Activated naive CD4-positive, alpha-beta T cell treated with anti-CD3 and anti-CD28 coated beads for 36 hours (primary cell): ENCODE results near the gene CCDC186. TPM values are rescaled to one million over a fixed set of nuclear protein-coding genes. Genes with fewer than 3 reads are reported as not detected.

Experiments
- CTCF ChIA-PET: fragments of 350-600 bp; sonication (Branson Sonifier 250); formaldehyde crosslinking; loops from one replicate; lab custom pipeline; 2021; ENCODE audit warnings: antibody characterized with exemption; lab: Charles Lee
- DNase-seq: peaks from one replicate; pipeline ENCODE4 v3.0.0-alpha.2; 2020
- H3K27ac Mint-ChIP-seq: one replicate; pipeline ENCODE4 v1.8.0; 2021; ENCODE audit warnings: mild to moderate bottlenecking, mixed read lengths
- H3K27me3 Mint-ChIP-seq: one replicate; pipeline ENCODE4 v1.8.0; 2021; ENCODE audit warnings: low read depth, mixed read lengths
- H3K36me3 Mint-ChIP-seq: one replicate; pipeline ENCODE4 v1.8.0; 2021; ENCODE audit warnings: low read depth, mixed read lengths
- H3K4me1 Mint-ChIP-seq: one replicate; pipeline ENCODE4 v1.8.0; 2021; ENCODE audit warnings: low read depth, mixed read lengths
- H3K4me3 Mint-ChIP-seq: one replicate; pipeline ENCODE4 v1.8.0; 2021; ENCODE audit warnings: mild to moderate bottlenecking, moderate library complexity, mixed read lengths
- H3K9me3 Mint-ChIP-seq: one replicate; pipeline ENCODE4 v1.8.0; 2021; ENCODE audit warnings: mixed read lengths
- intact Hi-C: fragments of 100-400 bp; cut with micrococcal nuclease; formaldehyde crosslinking; loops from one replicate; pipeline ENCODE4 v1.15.1; 2023
- total RNA-seq, 2 experiments: library from RNA; stranded (reverse); gene quantifications; one replicate each; pipeline ENCODE4 v1.2.3, GENCODE V29; 2021

The CCDC186 gene
- total RNA-seq, 2 experiments from 2014 or later = 10.3 to 13.7 TPM

GRCh38 chr10:114188900-114189299, 14.9 kb upstream of the CCDC186 start:
- intact Hi-C loops = no loop called here
- CTCF ChIA-PET = no interaction called here
- H3K27me3 Mint-ChIP-seq = peaks cover 4% of the 10 kb centered on the region
- no peaks in the 10 kb centered on the region for H3K9me3 Mint-ChIP-seq
- H3K4me3 Mint-ChIP-seq = no peak overlapping the region
- H3K4me1 Mint-ChIP-seq = no peaks in the 10 kb centered on the region
- H3K36me3 Mint-ChIP-seq = no peaks in the 10 kb centered on the region
- no peak for DNase-seq
- no peak overlapping the region for H3K27ac Mint-ChIP-seq

GRCh38 chr10:114188001-114188400, 14.0 kb upstream of the CCDC186 start:
- Mint-ChIP-seq H3K27ac (no peak overlapping the region), H3K4me3 (no peak overlapping the region), H3K4me1 (no peaks in the 10 kb centered on the region), H3K9me3 (no peaks in the 10 kb centered on the region), H3K27me3 (peaks cover 3% of the 10 kb centered on the region), H3K36me3 (no peaks in the 10 kb centered on the region)
- intact Hi-C loops = no loop called here
- no peak for DNase-seq
- CTCF ChIA-PET = no interaction called here

DNA sequence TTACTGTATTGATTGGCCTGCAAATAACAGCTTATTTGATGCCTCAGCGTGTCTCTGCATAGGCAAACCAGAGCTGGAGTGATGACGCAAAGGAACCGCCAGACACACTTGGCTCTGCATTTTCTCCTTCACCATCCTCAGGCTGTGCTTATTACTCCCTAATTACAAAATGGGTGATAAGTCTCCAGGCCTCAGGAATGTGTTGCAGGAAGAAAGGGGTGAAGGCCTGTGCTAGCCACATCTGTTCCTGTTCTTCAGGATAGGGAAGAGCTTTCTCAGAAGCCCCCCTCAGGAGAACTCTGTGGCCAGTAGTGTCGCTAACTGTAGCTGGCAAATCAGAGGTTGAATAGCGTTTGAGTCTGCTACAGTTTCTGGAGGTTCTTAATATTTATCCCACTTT, 10.3 kb upstream of the CCDC186 start:
- CTCF ChIA-PET = no interaction called here

DNA sequence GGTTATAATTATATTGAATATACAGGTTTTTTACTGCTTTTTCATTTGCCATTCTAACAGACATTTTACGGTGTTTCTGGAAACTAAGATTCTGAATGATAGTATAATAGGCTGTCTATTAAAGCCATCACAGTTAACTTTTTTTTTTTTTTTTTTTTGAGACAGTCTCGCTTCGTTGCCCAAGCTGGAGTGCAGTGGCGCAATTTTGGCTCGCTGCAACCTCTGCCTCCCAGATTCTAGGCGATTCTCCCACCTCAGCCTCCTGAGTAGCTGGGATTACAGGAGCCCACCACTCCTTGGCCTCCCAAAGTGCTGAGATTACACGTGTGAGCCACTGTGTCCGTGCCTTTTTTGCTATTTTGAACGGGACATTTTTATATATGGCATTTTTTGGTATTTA, 9.6 kb upstream of the CCDC186 start:
- no peaks in the 10 kb centered on the region for H3K4me1 Mint-ChIP-seq

More for the DNA sequence above, 10.3 kb upstream of the CCDC186 start:
- H3K27ac Mint-ChIP-seq = no peak overlapping the region
- H3K4me3 Mint-ChIP-seq = no peak overlapping the region
- no peaks in the 10 kb centered on the region for H3K4me1 Mint-ChIP-seq
- intact Hi-C loops = no loop called here
- no peaks in the 10 kb centered on the region for H3K9me3 Mint-ChIP-seq
- no peaks in the 10 kb centered on the region for H3K36me3 Mint-ChIP-seq
- peaks cover 3% of the 10 kb centered on the region for H3K27me3 Mint-ChIP-seq
- no peak for DNase-seq

DNA sequence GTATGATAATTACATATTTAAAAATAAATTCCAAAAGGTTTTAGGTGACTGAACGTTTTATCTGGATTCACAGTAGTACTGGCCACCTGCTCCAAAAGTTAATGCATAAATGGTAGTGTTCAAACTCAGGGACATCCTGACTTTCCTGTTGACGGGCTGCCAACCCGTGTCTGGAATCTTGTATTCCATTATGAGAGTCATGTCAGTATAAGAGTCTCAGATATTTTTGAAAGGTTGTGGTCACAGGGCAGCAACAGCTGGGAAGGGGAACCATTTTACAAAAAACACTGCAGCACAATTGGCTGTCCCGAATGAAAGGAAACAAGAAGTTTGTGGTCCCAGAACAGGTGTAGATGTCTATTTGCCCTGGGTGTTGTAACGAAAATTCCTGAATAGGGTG, 8.0 kb upstream of the CCDC186 start:
- CTCF ChIA-PET = no interaction called here
- no peaks in the 10 kb centered on the region for H3K9me3 Mint-ChIP-seq
- peaks cover under 1% of the 10 kb centered on the region for H3K27me3 Mint-ChIP-seq
- no peak overlapping the region for H3K27ac Mint-ChIP-seq
- no peaks in the 10 kb centered on the region for H3K36me3 Mint-ChIP-seq
- no peak for DNase-seq
- intact Hi-C loops = no loop called here
- H3K4me1 Mint-ChIP-seq = no peaks in the 10 kb centered on the region
- H3K4me3 Mint-ChIP-seq = no peak overlapping the region

More for the DNA sequence above, 9.6 kb upstream of the CCDC186 start:
- Mint-ChIP-seq H3K27me3 (peaks cover 3% of the 10 kb centered on the region), H3K27ac (no peak overlapping the region), H3K9me3 (no peaks in the 10 kb centered on the region), H3K4me3 (no peak overlapping the region), H3K36me3 (no peaks in the 10 kb centered on the region)
- no peak for DNase-seq
- CTCF ChIA-PET = no interaction called here
- intact Hi-C loops = no loop called here

DNA sequence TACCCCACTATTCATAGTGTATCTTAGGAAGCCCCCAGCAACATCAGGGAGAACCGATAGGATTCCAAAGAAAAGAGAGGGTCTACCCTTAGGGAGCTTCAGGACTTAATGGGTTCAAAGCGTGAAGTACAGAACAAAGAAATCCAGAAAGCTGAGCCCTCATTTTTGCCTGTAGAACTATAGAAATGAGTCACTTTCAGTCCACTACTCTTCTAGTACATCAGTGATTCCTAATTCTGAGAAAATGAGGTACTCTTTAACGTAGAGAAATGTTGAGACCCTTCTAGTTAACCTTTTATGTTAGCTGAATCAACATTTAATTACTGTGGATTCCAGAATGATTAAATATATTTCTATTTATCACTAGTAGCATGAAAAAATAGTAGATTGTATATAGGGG, 6.9 kb upstream of the CCDC186 start:
- Mint-ChIP-seq H3K27ac (no peak overlapping the region), H3K27me3 (no peaks in the 10 kb centered on the region), H3K36me3 (no peaks in the 10 kb centered on the region), H3K4me1 (peaks cover 2% of the 10 kb centered on the region), H3K4me3 (no peak overlapping the region), H3K9me3 (no peaks in the 10 kb centered on the region)
- DNase-seq = no peak
- intact Hi-C loops = no loop called here
- CTCF ChIA-PET = no interaction called here

- H3K4me1 Mint-ChIP-seq = peaks cover 10% of the 10 kb centered on the region
- CTCF ChIA-PET = interaction anchor here (0.9 kb wide), 1 partner anchor 144 kb away, joined by 3 read pairs; no protein-coding TSS in a partner anchor
- intact Hi-C loops = no loop called here
Measured at GRCh38 chr10:114179747-114180146, 5.7 kb upstream of the CCDC186 start.

GRCh38 chr10:114179148-114179547, 5.1 kb upstream of the CCDC186 start, which contains the start of gene TDRD1:
Gene TDRD1 (plus strand): TSS chr10:114179353. CDS start chr10:114187832, 8,479 bp downstream.
- H3K9me3 Mint-ChIP-seq = no peaks in the 10 kb centered on the region
- H3K27ac Mint-ChIP-seq = no peak within 1 kb of the TSS
- no peaks in the 10 kb centered on the region for H3K27me3 Mint-ChIP-seq
- peak; percentile 10 for DNase-seq
- intact Hi-C loops = no loop called here
- H3K4me3 Mint-ChIP-seq = peak within 1 kb of the TSS; percentile 32
- no peaks in the 10 kb centered on the region for H3K36me3 Mint-ChIP-seq
- peaks cover 11% of the 10 kb centered on the region for H3K4me1 Mint-ChIP-seq
- CTCF ChIA-PET = no interaction called here

More at GRCh38 chr10:114179747-114180146, 5.7 kb upstream of the CCDC186 start:
- Mint-ChIP-seq H3K9me3 (no peaks in the 10 kb centered on the region), H3K4me3 (no peak overlapping the region), H3K36me3 (no peaks in the 10 kb centered on the region), H3K27me3 (no peaks in the 10 kb centered on the region), H3K27ac (no peak overlapping the region)
- no peak for DNase-seq

- DNase-seq = no peak
- CTCF ChIA-PET = interaction anchor here (0.6 kb wide), 1 partner anchor 481 kb away, joined by 3 read pairs; no protein-coding TSS in a partner anchor
- H3K27ac Mint-ChIP-seq = no peak overlapping the region
- H3K36me3 Mint-ChIP-seq = no peaks in the 10 kb centered on the region
- H3K27me3 Mint-ChIP-seq = no peaks in the 10 kb centered on the region
- intact Hi-C loops = no loop called here
- H3K4me3 Mint-ChIP-seq = no peak overlapping the region
- no peaks in the 10 kb centered on the region for H3K9me3 Mint-ChIP-seq
- peaks cover 21% of the 10 kb centered on the region for H3K4me1 Mint-ChIP-seq
Measured at GRCh38 chr10:114176511-114176910, 2.5 kb upstream of the CCDC186 start.

- no peaks in the 10 kb centered on the region for H3K27me3 Mint-ChIP-seq
- peaks cover 24% of the 10 kb centered on the region for H3K4me1 Mint-ChIP-seq
Measured at GRCh38 chr10:114175667-114176066, 1.7 kb upstream of the CCDC186 start.

GRCh38 chr10:114174695-114175188, 739 bp upstream of the CCDC186 start:
- H3K27ac Mint-ChIP-seq = peak overlapping the region; percentile 81
- intact Hi-C loops = loop anchor here (1.0 to 5.0 kb wide), 9 partner anchors 64 to 764 kb away; partner anchors contain the start of genes DCLRE1A, FHIP2A, NHLRC2 and TRUB1
- CTCF ChIA-PET = no interaction called here
- H3K4me3 Mint-ChIP-seq = peak overlapping the region; percentile 98
- DNase-seq = no peak
- H3K36me3 Mint-ChIP-seq = peaks cover 2% of the 10 kb centered on the region
- H3K4me1 Mint-ChIP-seq = peaks cover 27% of the 10 kb centered on the region
- H3K27me3 Mint-ChIP-seq = no peaks in the 10 kb centered on the region
- no peaks in the 10 kb centered on the region for H3K9me3 Mint-ChIP-seq

More at GRCh38 chr10:114175667-114176066, 1.7 kb upstream of the CCDC186 start:
- Mint-ChIP-seq H3K4me3 (peak overlapping the region; percentile 41), H3K27ac (no peak overlapping the region), H3K36me3 (no peaks in the 10 kb centered on the region), H3K9me3 (no peaks in the 10 kb centered on the region)
- CTCF ChIA-PET = no interaction called here
- DNase-seq = no peak
- intact Hi-C loops = loop anchor here (2.0 kb wide), 3 partner anchors 63 to 351 kb away; partner anchors contain the start of genes DCLRE1A, NHLRC2 and VWA2

DNA sequence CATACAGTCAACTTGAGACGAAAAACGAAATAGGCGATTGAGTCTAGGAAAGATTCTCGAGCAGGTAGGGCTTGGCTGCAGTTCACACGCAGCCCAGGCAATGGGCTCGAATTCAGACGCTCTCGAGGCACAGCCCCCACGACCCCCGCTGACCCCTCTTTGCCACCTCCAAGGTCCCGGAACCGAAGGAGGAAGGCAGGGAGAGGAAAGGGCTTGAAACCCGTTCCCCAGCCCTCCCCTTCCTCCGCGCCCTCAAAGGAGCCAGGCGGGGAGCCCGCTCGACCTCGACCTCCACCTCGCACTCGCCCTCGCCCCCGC, 441 bp downstream of the CCDC186 start:
- CTCF ChIA-PET = no interaction called here
- DNase-seq = no peak
- H3K4me3 Mint-ChIP-seq = peak overlapping the region; percentile 98
- H3K36me3 Mint-ChIP-seq = peaks cover 6% of the 10 kb centered on the region
- H3K4me1 Mint-ChIP-seq = peaks cover 30% of the 10 kb centered on the region
- peaks cover 2% of the 10 kb centered on the region for H3K9me3 Mint-ChIP-seq
- intact Hi-C loops = loop anchor here (2.0 to 5.0 kb wide), 2 partner anchors 213 to 324 kb away; no protein-coding TSS in a partner anchor
- no peaks in the 10 kb centered on the region for H3K27me3 Mint-ChIP-seq
- peak overlapping the region; percentile 93 for H3K27ac Mint-ChIP-seq
